ENCODE data around the gene IL2RA.
"Not testable (repeated sequence)": the region's sequence is repeated elsewhere in the genome, so short reads cannot be mapped to it uniquely, and the experiment has no call there.

The IL2RA gene

DNA sequence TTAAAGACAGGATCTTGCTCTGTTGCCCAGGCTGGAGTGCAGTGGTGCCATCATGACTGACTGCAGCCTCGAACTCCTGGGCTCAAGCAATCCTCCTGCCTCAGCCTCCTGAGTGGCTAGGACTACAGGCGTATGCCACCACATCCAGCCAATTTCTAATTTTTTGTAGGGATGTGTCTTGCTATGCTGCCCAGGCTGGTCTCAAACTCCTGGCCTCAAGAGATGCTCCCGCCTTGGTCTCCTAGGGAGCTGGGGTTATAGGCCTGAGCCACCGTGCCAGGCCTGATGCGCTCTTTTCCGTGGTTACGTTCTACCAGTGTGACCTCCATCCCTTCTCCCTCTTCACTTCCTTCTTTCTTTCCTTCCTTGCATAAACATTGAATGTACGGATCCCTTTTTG, 50.6 kb downstream of the IL2RA start:
- no peak for DNase-seq

DNA sequence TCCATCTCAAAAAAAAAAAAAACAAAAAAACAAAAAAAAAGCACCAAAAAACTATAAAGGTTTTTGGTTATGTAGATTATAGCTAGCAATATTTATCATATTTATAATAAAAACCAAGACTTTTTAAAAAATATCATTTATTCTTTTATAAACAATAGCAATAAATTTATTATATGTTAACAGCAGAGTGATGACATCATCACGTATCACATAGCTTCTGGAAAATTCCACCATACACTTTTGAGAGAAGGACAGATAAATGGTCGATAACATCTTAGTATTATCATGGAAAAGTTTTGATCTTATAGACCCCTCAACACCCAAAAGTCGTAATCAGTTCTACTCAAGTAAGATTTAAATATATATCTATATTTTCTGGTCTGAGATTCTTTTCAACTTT, 51.6 kb downstream of the IL2RA start:
- DNase-seq, result no peak

DNA sequence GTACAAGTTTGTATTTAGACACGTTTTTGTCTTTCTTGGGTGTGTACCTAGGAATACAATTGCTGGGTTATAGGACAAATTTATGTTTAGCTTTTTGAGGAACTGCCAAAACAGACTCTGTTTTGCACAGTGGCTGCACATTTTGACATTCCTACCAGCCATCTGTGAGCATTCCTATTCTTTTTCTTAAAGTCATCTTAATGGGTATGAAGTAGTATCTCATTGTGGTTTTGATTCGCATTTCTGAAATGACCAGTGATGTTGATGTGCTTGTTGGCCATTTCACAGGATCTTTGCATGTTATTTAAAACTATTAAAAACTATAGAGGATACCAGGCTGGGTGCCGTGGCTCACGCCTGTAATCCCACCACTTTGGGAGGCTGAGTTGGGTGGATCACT, 52.2 kb downstream of the IL2RA start:
- DNase-seq, result no peak

DNA sequence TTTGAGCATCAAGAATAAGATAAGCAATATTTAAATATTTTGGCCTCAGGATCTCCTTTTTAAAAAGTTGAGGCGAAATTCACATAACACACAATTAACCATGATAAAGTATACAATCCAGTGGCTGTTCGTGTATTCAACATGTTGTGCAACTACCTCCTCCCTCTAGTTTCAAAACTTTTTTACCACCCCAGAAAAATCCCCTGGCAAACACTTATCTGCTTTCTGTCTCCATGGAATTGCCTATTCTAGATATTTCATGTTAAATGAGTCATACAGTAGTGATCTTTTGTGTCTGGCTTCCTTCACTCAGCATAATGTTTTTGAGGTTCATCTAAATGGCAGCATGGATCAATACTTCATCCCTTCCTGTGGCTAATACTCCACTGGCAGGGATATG, 53.0 kb downstream of the IL2RA start:
- no peak for DNase-seq

DNA sequence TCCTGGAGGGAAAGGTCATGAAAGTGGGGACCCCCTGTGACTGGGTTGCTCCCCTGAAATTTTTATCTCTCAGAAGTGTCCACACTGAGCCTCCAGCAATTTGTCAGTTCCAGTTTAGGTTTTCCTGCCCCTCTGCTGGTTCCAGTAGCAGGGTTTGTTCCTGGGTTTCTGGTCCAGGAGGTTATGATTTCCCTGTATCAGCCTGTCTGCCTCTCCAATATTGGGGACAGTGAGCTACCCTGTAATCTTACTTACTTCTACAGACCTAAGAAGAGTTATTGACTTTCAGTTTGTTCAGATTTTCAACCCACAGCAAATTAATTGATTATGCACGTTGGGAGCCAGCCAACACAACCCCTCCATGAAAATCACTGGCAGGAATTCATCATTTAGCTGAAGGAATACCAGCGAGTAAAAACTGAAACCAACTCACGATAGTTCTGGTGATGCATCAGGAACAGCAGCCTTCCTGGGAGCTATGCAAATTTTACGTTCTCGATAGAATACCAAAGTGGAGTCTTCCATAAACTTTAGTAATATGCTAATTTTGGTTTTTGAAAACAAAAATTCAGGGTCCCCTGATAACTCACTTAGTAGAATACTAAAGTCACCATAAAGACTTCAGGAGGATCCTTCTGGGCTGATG, 53.5 kb downstream of the IL2RA start:
- DNase-seq, result no peak

DNA sequence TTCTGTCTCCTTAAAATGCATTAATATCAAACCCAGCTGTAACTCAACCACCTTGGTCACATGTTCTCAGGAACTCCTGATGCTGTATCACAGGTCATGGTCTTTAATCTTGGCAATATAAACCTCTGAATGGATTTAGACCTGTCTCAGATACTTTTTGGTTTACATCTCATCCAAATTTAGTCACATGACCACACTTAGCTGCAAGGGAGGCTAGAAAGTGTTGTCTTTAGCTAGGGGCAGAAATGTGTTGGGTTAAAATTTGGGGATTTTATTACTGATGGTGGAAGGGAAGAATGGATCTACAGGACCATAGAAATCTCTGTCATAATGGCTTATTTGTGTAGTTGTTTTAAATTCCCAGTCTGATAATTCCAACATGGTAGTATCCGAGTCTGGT, 55.2 kb downstream of the IL2RA start:
- no peak for DNase-seq

DNA sequence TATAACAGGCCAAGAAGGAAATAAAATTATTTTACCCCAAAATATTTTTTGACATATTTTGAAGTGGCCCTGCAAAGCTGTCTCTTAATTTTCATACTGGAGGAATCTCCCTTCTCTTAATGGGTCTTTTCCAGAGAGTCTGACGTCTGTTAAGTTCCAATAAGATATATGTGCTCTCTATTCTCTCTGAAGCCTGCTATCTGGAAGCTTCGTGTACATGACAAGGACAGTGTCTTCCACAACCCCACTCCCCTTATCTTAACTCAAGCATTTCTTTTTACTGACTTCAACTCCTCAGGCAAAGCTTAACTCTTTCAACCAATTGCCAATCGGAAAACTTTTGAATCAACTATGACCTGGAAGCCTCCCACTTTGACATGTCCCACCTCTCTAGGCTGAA, 55.6 kb downstream of the IL2RA start:
- DNase-seq, result no peak

GRCh38 chr10:6005856-6006395, 56.2 kb downstream of the IL2RA start:
- DNase-seq, result no peak

DNA sequence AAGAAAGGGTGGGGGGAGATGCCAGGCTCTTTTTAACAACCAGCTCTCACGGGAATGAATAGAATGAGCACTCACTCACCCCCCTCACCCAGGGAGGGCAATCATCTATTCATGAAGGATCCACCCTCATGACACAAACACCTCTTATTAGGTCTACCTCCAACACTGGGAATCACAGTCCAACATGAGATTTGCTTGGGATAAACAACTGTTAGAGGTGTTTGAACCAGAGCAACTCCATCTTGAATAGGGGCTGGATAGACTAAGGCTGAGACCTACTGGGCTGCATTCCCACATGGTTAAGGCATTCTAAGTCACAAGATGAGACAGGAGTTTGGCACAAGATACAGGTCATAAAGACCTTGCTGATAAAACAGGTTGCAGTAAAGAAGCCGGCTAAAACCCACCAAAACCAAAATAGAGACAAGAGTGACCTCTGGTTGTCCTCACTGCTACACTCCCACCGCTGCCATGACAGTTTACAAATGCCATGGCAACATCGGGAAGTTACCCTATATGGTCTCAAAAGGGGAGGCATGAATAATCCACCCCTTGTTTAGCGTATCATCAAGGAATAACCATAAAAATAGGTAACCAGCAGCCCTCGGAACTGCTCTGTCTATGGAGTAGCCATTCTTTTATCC, 56.9 kb downstream of the IL2RA start:
- not testable (repeated sequence) for DNase-seq

DNA sequence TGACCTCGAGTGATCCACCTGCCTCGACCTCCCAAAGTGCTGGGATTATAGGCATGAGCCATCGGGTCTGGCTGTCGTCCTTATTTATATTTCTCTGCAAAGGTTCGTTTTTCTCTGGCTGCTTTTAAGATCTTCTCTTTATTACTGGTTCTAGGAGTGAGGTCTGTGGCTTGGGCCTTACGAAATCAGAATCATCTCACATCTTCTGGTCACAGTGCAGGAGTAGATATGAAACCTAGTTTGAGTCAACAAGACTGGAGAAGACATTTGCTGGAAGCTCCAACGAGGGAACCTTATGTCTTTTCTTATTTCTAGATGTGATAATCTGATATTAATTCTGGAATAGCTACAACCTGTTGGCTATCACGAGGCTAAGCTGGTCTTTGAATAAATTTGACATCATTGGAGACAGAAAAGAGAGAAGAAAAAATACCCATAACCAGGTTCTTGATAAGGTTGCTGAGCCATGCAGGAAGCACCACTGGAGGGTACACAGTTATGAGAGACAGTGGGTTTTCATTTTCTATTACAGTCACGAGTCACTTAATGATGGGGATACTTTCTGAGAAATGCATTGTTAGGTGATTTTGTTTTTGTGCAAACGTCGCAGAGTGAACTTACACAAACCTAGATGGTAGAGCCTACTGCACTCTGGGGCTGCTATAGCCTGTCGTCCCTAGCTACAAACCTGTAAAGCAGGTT, 59.2 kb downstream of the IL2RA start:
- no peak for DNase-seq

- DNase-seq, result no peak
These were observed 62.6 kb downstream of the IL2RA start for GRCh38 chr10:5999440-6000165.

- no peak for DNase-seq
These were observed 65.5 kb downstream of the IL2RA start for GRCh38 chr10:5996696-5997095.

DNA sequence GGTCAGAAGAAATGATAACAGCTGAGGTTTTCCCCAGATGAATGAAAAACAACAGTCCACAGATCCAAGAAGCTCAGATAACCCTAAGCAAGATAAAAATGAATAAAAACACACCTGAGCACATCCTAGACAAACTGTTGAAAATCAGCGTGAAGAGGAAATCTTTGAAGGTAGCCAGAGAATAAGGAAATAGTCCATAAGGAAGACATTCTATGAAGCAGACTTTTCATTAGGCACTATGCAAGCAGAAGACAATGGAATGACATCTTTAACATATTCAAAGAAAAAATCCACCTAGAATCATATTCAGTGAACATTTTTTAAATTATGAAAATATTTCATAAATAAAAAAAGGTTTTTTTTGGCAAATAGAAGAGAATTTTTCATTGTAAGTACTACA, 69.8 kb downstream of the IL2RA start:
- no peak for DNase-seq

GRCh38 chr10:5991708-5992107, 70.5 kb downstream of the IL2RA start:
- no peak for DNase-seq

GRCh38 chr10:5989756-5990155, 72.4 kb downstream of the IL2RA start:
- no peak for DNase-seq

- no peak for DNase-seq
These were observed 73.7 kb downstream of the IL2RA start for GRCh38 chr10:5988336-5988920.

DNA sequence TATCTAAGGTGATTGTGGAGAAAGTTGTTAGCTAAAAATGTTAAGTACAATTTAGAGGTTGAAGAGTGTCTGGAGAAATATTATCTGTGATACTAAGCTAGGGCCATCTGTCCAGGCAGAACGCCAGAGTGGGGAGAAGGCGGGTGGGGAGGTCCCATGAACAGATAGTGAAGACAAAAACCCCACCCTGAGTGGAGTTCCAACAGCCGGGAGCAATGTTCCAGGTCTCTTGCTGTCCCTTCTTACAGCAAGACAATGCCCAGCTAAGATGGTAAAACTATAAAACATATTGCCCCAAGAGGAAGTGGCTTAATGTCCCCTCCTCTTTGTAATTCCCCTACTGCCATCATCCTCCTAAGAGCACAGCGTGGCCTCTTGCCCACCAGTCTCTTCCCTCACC, 74.4 kb downstream of the IL2RA start:
- DNase-seq, result no peak

DNA sequence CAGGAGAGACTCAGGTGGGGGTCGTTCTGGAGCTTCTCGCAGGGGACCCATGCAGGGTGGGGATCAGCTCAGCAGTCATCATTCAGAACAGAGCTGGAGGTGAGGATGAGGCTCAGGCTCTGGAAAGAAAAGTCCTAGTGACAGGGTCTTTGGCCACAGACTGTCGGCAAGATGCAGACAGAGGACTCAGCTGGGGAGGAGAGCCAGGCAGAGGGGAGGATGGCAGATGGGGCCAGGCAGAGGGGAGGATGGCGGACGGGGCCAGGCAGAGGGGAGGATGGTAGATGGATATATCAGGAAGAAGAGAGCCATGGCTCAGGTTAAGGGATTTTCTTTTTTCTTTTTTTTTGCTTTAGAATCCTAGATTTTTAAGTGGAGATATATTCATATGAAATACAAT, 77.1 kb downstream of the IL2RA start:
- no peak for DNase-seq

GRCh38 chr10:5983774-5984173, 78.4 kb downstream of the IL2RA start:
- DNase-seq, result no peak

DNA sequence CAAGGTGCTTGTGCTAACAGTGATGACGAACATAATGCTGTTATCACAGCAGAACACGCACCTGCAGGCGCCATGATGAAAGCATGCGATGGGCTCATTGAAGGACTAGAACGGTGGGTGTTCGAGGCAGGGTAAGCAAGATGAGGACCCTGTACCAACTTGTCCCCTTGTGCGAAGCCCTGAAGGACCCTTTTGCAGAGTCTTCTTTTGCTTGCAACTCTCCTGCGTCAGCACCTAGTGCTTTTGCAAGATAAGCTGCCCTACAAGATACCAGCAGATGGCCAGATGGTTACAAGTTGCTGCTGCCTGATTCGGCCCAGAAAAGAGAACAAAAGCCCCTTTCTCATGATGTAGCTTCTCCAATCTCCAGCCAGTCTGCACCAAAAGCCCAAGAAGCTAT, 80.6 kb downstream of the IL2RA start:
- no peak for DNase-seq

DNA sequence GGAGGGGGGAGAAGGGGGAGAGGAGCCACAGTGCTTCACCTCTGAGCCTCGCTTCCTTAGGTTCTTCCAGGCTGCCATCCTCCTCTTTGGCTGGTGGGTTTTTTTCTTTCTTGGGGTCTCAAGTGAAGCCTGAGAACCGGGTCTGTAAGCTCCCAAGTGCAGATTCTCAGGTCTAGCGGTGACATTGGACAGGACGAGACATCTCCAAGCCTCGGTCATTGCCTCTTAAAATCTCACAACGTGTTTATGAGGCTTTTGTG, 84.0 kb downstream of the IL2RA start:
- no peak for DNase-seq

DNA sequence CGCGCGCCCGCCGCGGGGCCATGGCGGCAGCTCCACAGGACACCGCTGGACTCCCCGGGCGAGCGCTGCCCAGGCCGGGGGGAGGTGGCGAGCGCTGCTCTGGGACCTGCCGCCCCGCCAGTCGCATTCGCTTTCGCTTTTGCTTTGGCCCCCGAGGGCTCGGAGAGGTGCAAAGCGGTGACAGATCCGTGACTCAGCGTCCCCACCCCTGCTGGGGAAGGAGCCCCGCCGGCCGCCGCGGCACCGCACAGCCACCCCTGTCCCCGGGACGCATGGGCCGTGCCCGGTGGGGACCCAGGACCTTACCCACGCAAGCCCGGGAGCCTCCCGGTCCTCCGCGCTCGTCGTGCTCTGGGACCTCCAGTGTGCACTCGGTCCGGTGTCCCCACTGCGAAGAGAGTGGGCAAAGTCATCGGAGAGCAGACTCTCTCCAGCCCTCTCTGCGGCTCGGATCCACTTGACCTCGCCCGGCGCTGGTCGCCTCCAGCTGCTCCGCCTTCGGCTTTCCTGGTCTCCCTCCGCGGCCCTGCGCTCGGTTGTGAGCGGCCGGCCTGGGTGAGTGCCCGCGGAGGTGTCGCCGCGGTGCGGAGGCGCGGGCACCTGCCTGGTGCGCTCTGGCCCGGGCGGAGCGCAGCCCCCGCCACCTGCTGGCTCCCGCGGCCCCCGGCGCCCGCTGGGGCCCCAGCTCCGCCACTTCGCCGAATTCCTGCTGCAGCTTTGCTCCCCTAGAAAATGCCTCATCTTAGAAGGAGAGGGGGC, 84.5 kb downstream of the IL2RA start, which contains the start of gene IL15RA:
TSS of gene IL15RA (minus strand) at position 73 of the 759 bp plus-strand sequence. CDS start at position 22, 51 bp downstream.
- peak; percentile 32 for DNase-seq
